ENCODE results near the gene GGCT. TPM values are rescaled to one million over a fixed set of nuclear protein-coding genes. Genes with fewer than 3 reads are reported as not detected.

The GGCT gene
- total RNA-seq, 3 donors from 2014 or later (not counting 1 experiment from before 2014, with no cell fraction given) = 8.7 to 10.8 (median 9.2) TPM

DNA sequence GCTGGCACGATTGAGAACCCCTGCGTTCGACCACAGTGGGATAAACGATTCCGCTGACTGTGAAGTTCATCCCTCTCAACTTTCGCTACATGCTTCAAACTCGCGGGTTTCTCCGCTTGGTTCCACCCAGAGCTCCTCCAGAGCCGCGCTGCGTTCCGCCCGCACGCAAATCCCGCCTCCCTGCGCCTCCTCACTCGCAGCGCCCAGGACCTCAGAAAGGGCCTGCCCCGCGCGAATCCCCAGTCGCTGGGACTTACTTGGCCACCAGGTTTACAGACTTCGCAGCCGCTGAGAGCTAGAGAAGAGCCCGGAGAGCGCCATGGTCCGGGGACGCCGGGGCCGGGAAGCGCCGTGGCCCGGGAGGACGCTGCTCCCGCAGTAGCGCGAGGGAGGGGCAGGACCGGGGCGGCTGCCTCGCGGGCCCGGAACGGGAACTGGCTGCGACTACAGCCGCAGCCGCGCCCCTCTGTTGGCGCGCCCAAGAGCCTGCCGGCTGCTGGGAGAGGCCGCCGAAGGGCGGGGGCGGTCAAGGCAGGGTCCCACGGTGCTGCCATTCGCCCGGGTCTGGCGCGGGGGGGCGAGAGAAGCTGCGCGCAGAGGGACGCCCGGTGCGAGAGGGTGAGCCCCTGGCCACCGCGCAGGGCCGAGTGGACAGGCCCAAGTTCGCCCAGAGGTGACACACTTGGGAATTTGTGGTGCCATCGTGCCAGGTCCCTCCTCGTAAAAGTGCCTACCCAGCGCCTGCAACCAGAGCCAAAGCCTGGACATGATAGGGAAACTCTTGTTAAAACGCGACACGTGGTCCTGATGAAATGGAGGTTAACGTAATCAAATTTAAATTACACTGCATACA lies 26.1 kb downstream of the GGCT start, which contains the start of gene NOD1:
TSS of gene NOD1 (minus strand) at position 436 of the 853 bp plus-strand sequence. CDS start 21,863 bp downstream, outside the sequence.
- peak within 1 kb of the TSS; percentile 84 for H3K27ac ChIP-seq (ENCODE audit: low read length)
- H3K4me3 ChIP-seq (ENCODE audit: low read length) = peak within 1 kb of the TSS; percentile 91
- H3K9me3 Mint-ChIP-seq = no peaks in the 10 kb centered on the region
- WGBS (ENCODE audit: insufficient coverage) = under 1% methylated on average over 74 of the region's 77 CpGs
- H3K27me3 Mint-ChIP-seq (ENCODE audit: low read depth in 2 of 2) = no peaks in the 10 kb centered on the region
- DNase-seq = peak; percentile 47 to 74
- H3K4me1 Mint-ChIP-seq = peaks cover 44 to 56% of the 10 kb centered on the region in 2 donors
- peaks cover 26% of the 10 kb centered on the region for H3K4me1 ChIP-seq (ENCODE audit: control insufficient read depth, insufficient read depth, low read length)
- H3K4me3 Mint-ChIP-seq = peak within 1 kb of the TSS; percentile 97
- H3K9me3 ChIP-seq (ENCODE audit: control insufficient read depth, insufficient read depth, low read length) = no peaks in the 10 kb centered on the region
- TF ChIP-seq, protein P1, sequence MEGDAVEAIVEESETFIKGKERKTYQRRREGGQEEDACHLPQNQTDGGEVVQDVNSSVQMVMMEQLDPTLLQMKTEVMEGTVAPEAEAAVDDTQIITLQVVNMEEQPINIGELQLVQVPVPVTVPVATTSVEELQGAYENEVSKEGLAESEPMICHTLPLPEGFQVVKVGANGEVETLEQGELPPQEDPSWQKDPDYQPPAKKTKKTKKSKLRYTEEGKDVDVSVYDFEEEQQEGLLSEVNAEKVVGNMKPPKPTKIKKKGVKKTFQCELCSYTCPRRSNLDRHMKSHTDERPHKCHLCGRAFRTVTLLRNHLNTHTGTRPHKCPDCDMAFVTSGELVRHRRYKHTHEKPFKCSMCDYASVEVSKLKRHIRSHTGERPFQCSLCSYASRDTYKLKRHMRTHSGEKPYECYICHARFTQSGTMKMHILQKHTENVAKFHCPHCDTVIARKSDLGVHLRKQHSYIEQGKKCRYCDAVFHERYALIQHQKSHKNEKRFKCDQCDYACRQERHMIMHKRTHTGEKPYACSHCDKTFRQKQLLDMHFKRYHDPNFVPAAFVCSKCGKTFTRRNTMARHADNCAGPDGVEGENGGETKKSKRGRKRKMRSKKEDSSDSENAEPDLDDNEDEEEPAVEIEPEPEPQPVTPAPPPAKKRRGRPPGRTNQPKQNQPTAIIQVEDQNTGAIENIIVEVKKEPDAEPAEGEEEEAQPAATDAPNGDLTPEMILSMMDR (IDR thresholded peaks at IDR 0.05) = no peak
- H3K27ac Mint-ChIP-seq = no peak within 1 kb of the TSS
- ATAC-seq = peak; percentile 76 to 91 (median 80)
- no peaks in the 10 kb centered on the region for H3K36me3 ChIP-seq (ENCODE audit: control insufficient read depth, insufficient read depth, low read length)
- no peaks in the 10 kb centered on the region for H3K27me3 ChIP-seq (ENCODE audit: control insufficient read depth, insufficient read depth, low read length)
- no peaks in the 10 kb centered on the region for H3K36me3 Mint-ChIP-seq
- intact Hi-C loops (cut with micrococcal nuclease) = loop anchor here (1.0 kb wide), 1 partner anchor 27 kb away; no protein-coding TSS in a partner anchor

DNA sequence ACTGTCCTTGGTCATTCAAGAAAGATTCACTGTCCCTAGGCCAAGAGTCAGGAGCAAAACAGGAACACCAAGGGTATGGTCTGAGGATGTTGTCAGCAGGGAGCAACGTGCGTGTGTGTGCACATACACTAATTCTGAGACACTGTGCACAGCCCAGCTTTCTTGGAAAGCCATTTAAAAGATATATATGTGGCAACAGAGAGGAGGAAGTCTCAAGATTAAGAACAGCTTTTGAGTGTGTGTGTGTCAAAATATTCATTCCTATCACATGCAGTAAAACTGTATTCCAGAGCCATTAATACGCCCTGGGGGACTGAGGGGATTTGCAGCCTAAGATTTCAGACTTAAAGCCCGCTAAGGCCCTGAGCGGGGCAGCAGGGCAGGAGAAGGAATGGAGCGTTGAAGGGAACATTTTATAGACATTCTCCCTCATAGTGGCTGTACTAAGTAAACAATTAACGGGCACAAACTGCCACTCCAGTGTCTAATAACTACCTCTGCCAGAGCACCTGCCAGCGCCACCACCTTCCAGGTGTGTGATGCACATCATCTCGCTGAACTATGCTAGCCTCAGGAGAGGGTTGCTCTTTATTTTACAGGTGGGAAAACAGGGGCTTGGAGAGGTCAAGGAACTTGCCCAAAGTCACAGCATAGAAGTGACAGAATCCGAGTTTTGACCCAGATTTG lies 28.0 kb downstream of the GGCT start:
- Histone ChIP-seq H3K4me3 (ENCODE audit: low read length) (no peak overlapping the region), H3K4me1 (ENCODE audit: control insufficient read depth, insufficient read depth, low read length) (peaks cover 41% of the 10 kb centered on the region), H3K27ac (ENCODE audit: low read length) (no peak overlapping the region), H3K27me3 (ENCODE audit: control insufficient read depth, insufficient read depth, low read length) (no peaks in the 10 kb centered on the region), H3K9me3 (ENCODE audit: control insufficient read depth, insufficient read depth, low read length) (peaks cover 4% of the 10 kb centered on the region), H3K36me3 (ENCODE audit: control insufficient read depth, insufficient read depth, low read length) (no peaks in the 10 kb centered on the region)
- ATAC-seq (no peak), DNase-seq (no peak)
- intact Hi-C loops (cut with micrococcal nuclease) = no loop called here
- H3K36me3 Mint-ChIP-seq = no peaks in the 10 kb centered on the region
- H3K4me1 Mint-ChIP-seq = peaks cover 64 to 76% of the 10 kb centered on the region in 2 donors
- WGBS (ENCODE audit: insufficient coverage) = 86% methylated on average over 10 of the region's 10 CpGs
- H3K4me3 Mint-ChIP-seq = peak overlapping the region; percentile 69
- peak overlapping the region; percentile 24 to 48 for H3K27ac Mint-ChIP-seq
- H3K27me3 Mint-ChIP-seq (ENCODE audit: low read depth in 2 of 2) = no peaks in the 10 kb centered on the region
- TF ChIP-seq, protein P1 (IDR thresholded peaks at IDR 0.05) = no peak
- H3K9me3 Mint-ChIP-seq = no peaks in the 10 kb centered on the region

GRCh38 chr7:30475580-30475979 lies 29.0 kb downstream of the GGCT start:
- no peak overlapping the region for H3K4me3 Mint-ChIP-seq
- no peaks in the 10 kb centered on the region for H3K36me3 Mint-ChIP-seq
- intact Hi-C loops (cut with micrococcal nuclease) = no loop called here
- 32% methylated on average over 6 of the region's 6 CpGs for WGBS (ENCODE audit: insufficient coverage)
- H3K4me3 ChIP-seq (ENCODE audit: low read length) = no peak overlapping the region
- H3K4me1 ChIP-seq (ENCODE audit: control insufficient read depth, insufficient read depth, low read length) = peaks cover 51% of the 10 kb centered on the region
- H3K27ac ChIP-seq (ENCODE audit: low read length) = no peak overlapping the region
- H3K27me3 ChIP-seq (ENCODE audit: control insufficient read depth, insufficient read depth, low read length) = no peaks in the 10 kb centered on the region
- TF ChIP-seq, protein P1 (IDR thresholded peaks at IDR 0.05) = no peak
- H3K9me3 Mint-ChIP-seq = no peaks in the 10 kb centered on the region
- H3K27me3 Mint-ChIP-seq (ENCODE audit: low read depth in 2 of 2) = no peaks in the 10 kb centered on the region
- DNase-seq (no peak), ATAC-seq (no peak)
- H3K36me3 ChIP-seq (ENCODE audit: control insufficient read depth, insufficient read depth, low read length) = no peaks in the 10 kb centered on the region
- peak overlapping the region; percentile 24 to 48 for H3K27ac Mint-ChIP-seq
- H3K9me3 ChIP-seq (ENCODE audit: control insufficient read depth, insufficient read depth, low read length) = peaks cover 4% of the 10 kb centered on the region
- H3K4me1 Mint-ChIP-seq = peaks cover 74 to 86% of the 10 kb centered on the region in 2 donors

Data from natural killer cell (primary cell).